HepG2 (cell line): ENCODE results near the gene ETFB. TPM values are rescaled to one million over a fixed set of nuclear protein-coding genes. Genes with fewer than 3 reads are reported as not detected.

Experiments
- ARNT2 ChIP-seq: sonication (generic); formaldehyde crosslinking; IDR thresholded peaks from 2 replicates; pipeline ENCODE4 v1.8.0; 2022; ENCODE audit warnings: mild to moderate bottlenecking, low read depth, missing genetic modification reagents, moderate library complexity
- HOXA5 ChIP-seq: sonication (generic); formaldehyde crosslinking; IDR thresholded peaks from 2 replicates; pipeline ENCODE4 v1.4.0; 2020; ENCODE audit warnings: missing genetic modification reagents
- KIAA2018 ChIP-seq: sonication (generic); formaldehyde crosslinking; IDR thresholded peaks from 2 replicates; pipeline ENCODE4 v1.5.0; 2020; ENCODE audit warnings: mild to moderate bottlenecking, missing genetic modification reagents, borderline replicate concordance
- KMT2A ChIP-seq: sonication (generic); formaldehyde crosslinking; IDR thresholded peaks from 2 replicates; pipeline ENCODE4 v1.4.0; 2020; ENCODE audit warnings: missing genetic modification reagents
- MED13 ChIP-seq: sonication (generic); formaldehyde crosslinking; IDR thresholded peaks from 2 replicates; pipeline ENCODE4 v1.5.0; 2020; ENCODE audit warnings: missing genetic modification reagents
- NFYB ChIP-seq: sonication (generic); formaldehyde crosslinking; IDR thresholded peaks from 2 replicates; pipeline ENCODE4 v1.4.0; 2020; ENCODE audit warnings: missing genetic modification reagents
- POLR2AphosphoS5 ChIP-seq: IDR thresholded peaks from 2 replicates; pipeline ENCODE4 v1.6.1; 2012; ENCODE audit warnings: low read depth, low read length
- ZNF280D ChIP-seq: sonication (generic); formaldehyde crosslinking; IDR thresholded peaks from 2 replicates; pipeline ENCODE4 v1.5.1; 2020; ENCODE audit warnings: mild to moderate bottlenecking, missing genetic modification reagents
- polyA plus RNA-seq, 8 experiments: library from polyadenylated mRNA; depleted of rRNA in 3 of 8; stranded (reverse) in 7 of 8; unstranded in 1 of 8; fragments of >200 nt; fragmentation: Illumina TruSeq in 4 of 8; extraction: Trizol in 4 of 8; gene quantifications; 2 replicates each; pipeline versions ENCODE4 v1.2.1 to v1.2.3, GENCODE V29; 2011 to 2016; ENCODE audit warnings: low read depth in 4 of 8, missing spikeins in 1 of 8, mixed read lengths in 1 of 8; ENCODE audit not compliant: insufficient read depth in 1 of 8
- total RNA-seq, 5 experiments: library from RNA; depleted of rRNA; stranded (reverse); fragments of >200 nt; fragmentation: Illumina TruSeq; extraction: Trizol; gene quantifications; 2 replicates each; pipeline ENCODE4 v1.2.3, GENCODE V29; 2016; ENCODE audit warnings: low read depth in 1 of 5

ETFB gene
- total and polyA plus RNA-seq, 2 of the 13 experiments (the other 11 are each of a cell fraction or from before 2014, with no cell fraction given) = 678 to 1,314 TPM

GRCh38 chr19:51367255-51367564, 1.0 kb upstream of the ETFB start (continued):
- TF ChIP-seq ZNF280D (0 out of 2 replicates have a peak, but pooled peaks have one; percentile 9), KIAA2018 (CRISPR knock-in tag) (no peak), KMT2A (CRISPR knock-in tag) (no peak), HOXA5 (CRISPR knock-in tag) (peak; percentile 37; the same call in 1 of the 2 replicates), POLR2AphosphoS5 (peak; percentile 82), ARNT2 (CRISPR knock-in tag) (peak; percentile 9; the same call in 1 of the 2 replicates), MED13 (CRISPR knock-in tag) (peak; percentile 66; the same call in 1 of the 2 replicates), NFYB (CRISPR knock-in tag) (peak; percentile 19; the same call in 1 of the 2 replicates)
